Gastrocnemius medialis (tissue), 4 donors: ENCODE measurements around the gene GULP1.

Experiments used
- CTCF ChIP-seq, 5 experiments: fragments of 450-650 bp in 3 of 5; fragments of 200-600 bp in 2 of 5; sonication (generic) in 2 of 5; IDR thresholded peaks in 4 of 5; conservative IDR thresholded peaks in 1 of 5; 1 replicate in 4 of 5; 2 replicates in 1 of 5; pipeline ENCODE4 v1.5.1; 2016 to 2019; ENCODE audit warnings: antibody characterized with exemption in 5 of 5, mild to moderate bottlenecking in 3 of 5, moderate library complexity in 3 of 5
- POLR2A ChIP-seq, 2 donors: fragments of 450-650 bp; IDR thresholded peaks; one replicate each; pipeline ENCODE4 v1.6.1; 2017; ENCODE audit warnings: antibody characterized with exemption in 2 of 2, mild to moderate bottlenecking in 2 of 2, moderate library complexity in 2 of 2

- TF ChIP-seq CTCF (IDR thresholded peaks at IDR 0.05 in 4 of 5, conservative IDR thresholded peaks at IDR 0.05 in 1 of 5), result no peak
- no peak for TF ChIP-seq POLR2A (IDR thresholded peaks at IDR 0.05)
These were observed 315.8 kb downstream of the GULP1 start for GRCh38 chr2:188607501-188607900.
